Inflammatory macrophage treated with lipopolysaccharide for 1 hour (primary cell): ENCODE results near the gene POMT2.
A peak's percentile ranks its signal among the peaks of the same experiment; 100 is the strongest.

ENCODE experiments used
- DNase-seq, 2 donors: peaks; one replicate each; pipeline ENCODE4 v3.0.0-alpha.2; 2020 to 2022

Gene POMT2

GRCh38 chr14:77265561-77266335, 54.9 kb downstream of the POMT2 start:
- DNase-seq, result no peak

- DNase-seq, result no peak
These were observed 55.5 kb downstream of the POMT2 start for GRCh38 chr14:77265187-77265515.

DNA sequence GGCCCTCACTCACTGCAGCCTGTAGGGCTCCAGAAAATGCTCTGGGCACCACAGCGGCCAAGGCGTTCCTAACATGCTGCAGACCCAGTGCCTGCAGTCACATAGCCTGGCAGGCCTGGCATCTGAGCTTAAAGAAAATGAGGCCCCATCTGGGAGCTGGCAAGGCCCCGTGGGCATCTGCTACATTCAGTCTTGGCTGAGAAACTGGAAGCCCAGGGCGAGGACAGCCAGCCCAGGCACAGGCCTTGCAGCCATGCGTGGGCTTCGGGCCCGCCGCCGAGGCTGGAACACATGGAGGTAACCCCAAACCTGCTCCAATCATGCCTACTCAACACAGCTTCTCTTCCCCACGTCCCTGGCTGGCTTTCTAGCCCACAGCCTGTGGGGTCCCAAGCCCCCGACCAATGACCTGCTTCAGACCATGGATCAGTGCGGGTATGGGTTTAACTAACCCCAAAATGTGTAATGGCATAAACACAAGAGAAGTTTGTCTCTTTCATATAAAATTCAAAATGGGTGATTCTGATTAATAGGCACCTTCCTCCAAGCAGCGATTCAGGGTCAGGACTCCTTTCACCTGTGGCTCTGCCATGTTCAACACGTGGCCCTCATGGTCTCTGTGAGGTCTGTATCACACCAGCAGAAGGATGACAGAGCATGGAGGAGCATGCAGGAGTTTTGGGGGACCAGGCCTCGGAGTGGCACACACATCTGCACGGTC, 56.1 kb downstream of the POMT2 start:
- no peak for DNase-seq

GRCh38 chr14:77260631-77261030, 60.1 kb downstream of the POMT2 start:
- DNase-seq, result no peak

DNA sequence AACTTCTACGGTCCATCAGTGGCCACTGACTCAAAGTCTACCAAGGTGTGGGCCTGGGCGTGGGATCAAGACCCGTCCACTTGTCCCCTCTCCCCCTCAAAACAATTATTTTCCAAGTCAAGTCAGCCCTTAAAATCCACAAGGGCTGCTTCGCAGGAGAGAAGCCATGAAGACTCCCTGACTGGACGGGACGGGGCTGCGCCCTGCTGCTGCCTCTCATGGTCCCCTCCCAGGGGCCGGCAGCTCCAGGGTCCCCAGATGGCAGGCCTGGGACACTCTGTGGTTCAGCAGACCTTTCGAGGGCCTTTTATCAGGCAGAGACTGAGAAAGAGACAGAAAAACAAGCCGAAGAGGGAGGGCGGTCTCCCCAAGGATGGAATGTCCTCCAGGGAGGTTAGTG, 60.5 kb downstream of the POMT2 start:
- no peak for DNase-seq

DNA sequence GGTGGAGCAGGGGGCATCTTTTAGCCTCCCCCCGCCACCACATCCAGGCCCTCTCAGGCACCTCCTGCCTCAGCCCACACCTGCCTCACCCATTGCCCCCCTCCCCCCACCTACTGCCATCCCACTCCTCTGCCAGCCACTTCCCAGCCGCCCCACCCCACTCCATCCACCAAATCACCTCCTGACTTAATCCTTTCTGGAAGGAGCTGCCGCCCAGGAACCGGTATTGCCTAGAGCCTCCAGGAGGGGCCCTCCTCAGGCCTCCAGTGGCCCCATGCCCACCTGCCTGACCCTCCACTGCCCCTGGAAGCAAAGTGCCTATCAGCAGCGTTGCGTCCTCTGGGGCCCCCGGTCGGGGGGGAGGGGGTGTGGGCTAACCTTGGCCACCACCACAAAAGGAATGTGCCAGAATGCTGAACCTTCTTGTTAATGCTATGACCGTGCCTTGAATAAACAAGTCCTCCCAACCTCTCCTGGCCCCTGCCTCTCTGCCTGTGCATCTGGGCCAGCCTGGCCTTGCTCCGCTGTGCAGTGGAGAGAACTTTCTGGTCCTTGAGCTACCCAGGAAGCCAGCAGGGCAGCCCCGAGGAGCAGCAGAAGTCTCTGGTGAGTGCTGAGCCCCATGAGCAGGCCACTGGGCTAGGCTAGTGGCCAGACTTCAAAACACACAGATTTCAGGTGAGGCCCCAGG, 61.5 kb downstream of the POMT2 start:
- DNase-seq, result no peak

DNA sequence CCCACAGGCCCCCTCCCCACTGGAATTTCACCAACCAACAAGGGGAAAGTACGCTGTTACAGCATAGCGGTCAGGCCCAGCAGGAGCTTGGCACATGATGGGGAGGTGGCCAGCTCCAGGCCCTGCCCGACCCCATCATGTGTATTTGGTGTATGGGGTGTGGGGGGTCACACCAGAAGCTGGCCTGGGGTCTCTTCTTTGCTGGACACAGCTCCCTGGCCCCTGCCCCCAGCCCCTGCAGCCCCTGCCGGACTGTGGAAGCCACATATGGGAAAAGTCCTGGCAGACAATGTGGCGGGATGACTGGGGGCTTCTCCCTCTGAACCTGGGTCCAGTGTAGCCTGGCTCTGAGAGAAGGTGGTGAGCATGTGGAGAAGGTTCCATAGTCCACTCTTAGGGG, 62.1 kb downstream of the POMT2 start:
- peak; percentile 9 to 13 for DNase-seq

- no peak for DNase-seq
These were observed 63.0 kb downstream of the POMT2 start for GRCh38 chr14:77257700-77258099.

GRCh38 chr14:77256694-77257093, 64.0 kb downstream of the POMT2 start:
- DNase-seq, result no peak

DNA sequence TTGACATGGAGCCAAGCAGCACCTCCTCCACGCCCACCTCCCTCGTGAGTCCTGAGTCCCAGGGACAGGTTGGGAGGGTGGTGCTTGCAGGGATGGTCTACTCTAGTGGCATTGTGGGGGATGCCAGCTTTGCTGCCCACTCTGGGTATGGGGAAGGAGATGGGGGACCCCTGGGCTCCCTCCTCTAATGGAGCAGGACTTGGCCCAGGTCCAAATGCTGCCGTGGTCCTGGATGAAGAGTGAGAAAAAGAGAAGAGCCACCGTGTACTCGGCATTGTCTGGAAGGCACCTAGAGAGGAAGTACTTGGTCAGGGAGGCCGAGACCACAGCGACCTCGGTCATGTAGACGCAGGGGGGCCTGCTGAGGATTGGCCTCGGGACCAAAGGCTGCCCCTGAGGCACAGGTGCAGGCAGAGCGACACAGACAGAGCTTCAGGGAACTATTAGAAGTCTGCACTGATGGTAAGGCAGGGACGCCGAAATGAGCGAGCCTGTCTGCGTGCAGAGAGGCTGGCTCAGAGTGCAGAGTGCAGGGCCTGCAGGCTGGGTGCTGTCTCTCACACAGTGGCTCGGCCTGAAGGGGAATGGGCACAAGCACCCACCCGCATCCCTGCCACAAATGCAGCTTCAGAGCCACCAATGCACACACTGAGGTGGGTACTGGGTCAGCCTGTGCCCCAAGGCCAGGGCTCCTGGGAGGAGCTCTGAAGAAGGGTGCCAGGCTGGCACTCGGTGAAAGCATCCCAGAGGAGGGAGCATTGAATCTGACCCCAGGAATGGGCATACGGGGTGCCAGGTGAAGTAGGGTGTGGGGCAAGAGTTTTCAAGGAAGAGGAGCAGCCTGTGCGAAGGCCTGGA, 67.1 kb downstream of the POMT2 start:
- DNase-seq, result no peak

DNA sequence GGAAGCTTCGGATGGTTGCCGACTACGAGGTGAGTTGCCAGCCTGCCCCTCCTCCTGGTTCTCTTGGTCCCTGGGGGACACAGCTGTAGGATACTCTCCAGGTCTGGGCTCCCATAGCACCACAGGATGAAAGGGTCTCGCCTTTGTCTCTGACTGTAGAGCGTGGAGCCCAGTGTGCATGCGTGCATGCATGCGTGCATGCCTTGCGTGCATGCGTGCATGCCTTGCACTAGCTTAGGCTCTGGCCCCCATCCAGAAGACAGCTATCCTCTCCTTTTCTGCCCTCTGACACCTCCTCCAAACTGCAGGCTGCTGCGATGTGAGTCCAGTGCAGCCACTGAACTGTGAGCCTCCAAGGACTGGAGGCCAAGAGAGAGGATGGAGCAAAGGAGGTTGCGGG, 68.8 kb downstream of the POMT2 start:
- no peak for DNase-seq

GRCh38 chr14:77250927-77251326, 69.8 kb downstream of the POMT2 start:
- no peak for DNase-seq

GRCh38 chr14:77249286-77249685, 71.4 kb downstream of the POMT2 start:
- no peak for DNase-seq

- DNase-seq, result no peak
These were observed 72.0 kb downstream of the POMT2 start for GRCh38 chr14:77248666-77249065.

- DNase-seq, result no peak
These were observed 73.9 kb downstream of the POMT2 start for GRCh38 chr14:77246784-77247183.

DNA sequence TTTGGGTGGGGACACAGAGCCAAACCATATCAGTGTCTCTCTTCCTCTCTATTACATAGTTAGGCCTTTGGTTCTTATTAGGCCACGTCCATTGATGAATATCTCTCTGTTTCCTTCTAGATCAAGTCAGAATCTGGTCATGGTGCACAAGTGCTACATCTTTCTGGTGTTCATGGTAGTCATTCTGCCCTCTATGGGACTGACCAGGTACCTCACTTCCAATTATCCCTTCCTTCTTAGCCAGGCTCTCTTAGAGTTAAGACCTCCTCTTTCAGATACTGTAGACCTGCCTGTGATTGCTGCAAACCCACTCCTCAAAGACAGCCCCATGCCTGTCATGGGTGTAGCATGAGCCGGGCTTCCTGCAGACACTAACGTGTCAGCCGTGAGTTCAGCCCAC, 74.9 kb downstream of the POMT2 start:
- no peak for DNase-seq

- peak; percentile 9 to 42 for DNase-seq
These were observed 76.8 kb downstream of the POMT2 start for GRCh38 chr14:77243853-77244252.

DNA sequence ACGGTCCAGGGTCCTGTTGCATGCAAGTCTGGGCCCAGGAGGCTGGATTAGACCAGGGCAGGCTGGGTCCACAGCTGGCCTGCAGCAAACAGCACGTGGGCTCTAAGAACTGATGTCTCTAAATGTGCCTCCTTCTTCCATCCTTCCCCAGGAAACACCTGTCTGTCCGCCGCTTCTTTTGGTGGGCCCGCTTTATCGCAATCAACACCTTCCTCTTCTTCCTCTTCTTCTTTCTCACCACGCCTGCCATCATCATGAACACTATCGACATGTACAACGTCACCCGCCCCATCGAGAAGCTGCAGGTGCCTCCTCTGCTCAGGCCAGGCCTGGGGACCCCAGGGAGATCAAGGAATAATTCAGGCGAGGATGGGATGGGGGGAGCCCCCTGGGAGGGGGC, 77.9 kb downstream of the POMT2 start:
- DNase-seq, result no peak

DNA sequence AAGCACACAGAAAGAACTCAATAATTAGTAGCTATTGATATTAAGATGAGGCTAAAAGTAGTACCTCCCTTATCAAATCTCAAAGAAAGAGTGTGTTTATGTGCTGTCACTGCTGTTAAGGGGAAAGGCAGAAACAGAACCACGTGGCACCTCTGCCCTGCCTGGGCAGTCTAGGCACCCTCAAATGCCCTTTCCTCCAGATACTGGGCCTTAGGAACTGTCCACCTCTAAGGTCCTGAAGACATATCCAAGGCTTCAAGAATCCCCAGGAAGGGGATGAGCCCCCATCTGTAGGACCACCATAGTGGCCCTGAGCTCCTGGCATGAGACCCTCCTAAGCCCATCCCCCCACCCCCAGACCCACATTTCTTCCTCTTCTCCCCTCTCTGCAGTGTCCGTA, 78.7 kb downstream of the POMT2 start:
- no peak for DNase-seq

- no peak for DNase-seq
These were observed 80.3 kb downstream of the POMT2 start for GRCh38 chr14:77240336-77240915.

- no peak for DNase-seq
These were observed 81.3 kb downstream of the POMT2 start for GRCh38 chr14:77239412-77239811.

DNA sequence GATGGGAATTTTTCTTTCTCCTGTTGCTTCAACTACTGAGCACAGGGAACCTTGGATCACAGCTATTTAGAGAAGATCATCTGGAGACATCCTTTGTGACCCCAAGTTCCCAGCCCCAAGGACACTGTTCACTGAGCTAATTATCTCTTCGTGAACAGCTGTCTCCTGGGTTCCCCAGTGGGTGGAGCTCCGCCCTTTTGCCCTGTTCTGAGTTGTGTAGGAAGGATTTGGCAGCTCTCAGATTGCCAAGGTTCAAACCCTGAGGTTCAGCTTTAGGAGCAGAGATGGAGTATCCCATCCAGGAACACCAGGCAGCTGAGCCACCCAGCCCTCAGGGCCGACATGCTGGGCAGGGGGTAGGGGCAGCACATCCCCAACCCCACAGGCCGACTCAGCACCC, 81.7 kb downstream of the POMT2 start:
- no peak for DNase-seq

DNA sequence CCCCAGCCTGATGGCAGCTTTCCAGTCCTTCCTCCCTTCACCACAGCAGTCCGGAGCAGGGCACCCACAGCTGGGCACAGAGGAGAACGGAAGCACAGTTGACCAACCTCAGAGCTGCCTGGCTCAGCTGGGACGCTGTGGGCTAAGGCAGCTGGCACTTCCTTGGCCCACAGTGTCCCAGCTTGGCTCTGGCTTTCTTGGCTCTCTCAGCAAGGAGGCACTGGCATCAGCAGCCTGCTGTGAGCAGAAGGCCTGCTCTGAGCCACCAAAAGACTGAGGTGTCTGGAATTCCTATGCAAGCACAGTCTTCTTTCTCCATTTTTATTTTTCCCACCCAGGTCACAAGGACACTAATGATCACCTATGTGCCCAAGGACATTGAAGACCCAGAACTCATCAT, 82.3 kb downstream of the POMT2 start:
- no peak for DNase-seq
